ENCODE measurements around the gene PSMD1.

Gene PSMD1

DNA sequence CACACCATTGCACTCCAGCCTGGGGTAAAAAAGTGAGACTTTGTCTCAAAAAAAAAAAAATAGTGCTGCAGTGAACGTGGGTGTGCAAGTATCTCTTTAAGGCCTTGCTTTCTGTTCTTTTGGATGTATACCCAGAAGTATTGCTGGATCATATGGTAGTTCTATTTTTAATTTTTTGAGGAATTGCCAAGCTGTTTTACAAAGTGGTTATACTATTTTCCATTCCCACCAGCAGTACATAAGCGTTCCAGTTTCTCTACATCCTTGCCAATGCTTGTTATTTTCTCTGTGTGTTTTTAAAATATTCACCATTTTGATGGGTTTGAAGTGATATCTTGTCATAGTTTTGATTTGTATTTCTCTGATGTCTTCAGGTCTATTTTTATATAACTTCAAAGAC is 154.8 kb downstream of the PSMD1 start:
- no peak for DNase-seq (ENCODE audit: low read depth)

DNA sequence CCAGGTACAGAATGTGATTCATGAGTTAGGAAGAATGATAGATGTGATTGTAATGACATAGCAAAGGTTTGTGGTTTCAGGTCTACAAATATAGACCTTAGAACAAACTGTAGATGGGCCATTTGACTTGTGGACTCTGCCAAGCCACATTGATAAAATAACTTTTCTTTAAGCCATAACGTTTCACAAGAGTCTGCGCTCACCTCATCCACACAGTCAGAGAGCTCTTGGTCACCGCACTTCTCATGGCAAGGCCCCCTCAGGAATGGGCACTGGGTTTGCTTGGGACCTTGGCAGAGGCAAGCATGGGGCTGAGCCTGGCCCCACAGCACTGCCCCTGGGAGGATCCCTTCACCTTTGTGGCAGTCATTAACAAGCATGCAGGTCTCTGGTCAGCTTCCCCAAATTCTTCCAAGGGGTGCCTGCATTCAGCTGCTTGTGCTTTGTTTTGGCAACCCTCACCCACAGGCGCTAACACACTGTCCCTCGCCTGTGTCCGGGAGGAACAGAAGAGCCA is 155.7 kb downstream of the PSMD1 start:
- DNase-seq (ENCODE audit: low read depth): no peak

DNA sequence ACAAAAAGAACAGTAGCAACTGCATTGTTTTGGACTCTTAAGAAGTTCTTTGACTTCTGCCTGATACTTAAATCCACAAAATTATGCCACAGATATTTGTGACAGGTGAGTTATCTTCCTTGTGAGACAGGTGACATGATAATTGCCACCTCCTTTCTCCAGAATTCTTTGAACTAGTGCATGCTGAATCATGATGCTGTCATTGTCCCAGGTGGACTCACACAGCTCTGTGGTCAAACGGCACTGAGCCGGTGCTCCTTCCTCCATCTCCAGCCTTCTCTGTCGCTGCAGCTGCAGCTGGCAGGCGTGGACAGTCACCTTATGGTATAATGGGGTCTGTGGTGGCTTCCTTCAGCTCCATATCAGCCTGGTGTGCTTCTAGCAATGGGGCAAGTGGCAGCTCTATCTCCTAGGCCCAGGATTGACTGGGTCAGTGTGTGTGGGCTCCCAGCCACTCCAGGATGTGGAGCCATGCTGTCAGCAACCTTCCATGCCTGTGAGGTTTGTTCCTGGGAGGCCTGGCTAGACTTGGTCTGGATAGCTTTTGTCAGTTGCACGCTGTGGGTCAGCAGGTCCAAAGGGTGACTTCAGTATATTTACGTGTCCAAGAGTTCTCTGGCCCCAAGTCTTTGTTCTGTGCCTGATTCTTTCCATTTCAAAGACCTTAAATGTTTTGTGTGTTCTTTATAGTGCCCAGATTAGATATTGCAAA is 157.4 kb downstream of the PSMD1 start:
- no peak for DNase-seq (ENCODE audit: low read depth)

DNA sequence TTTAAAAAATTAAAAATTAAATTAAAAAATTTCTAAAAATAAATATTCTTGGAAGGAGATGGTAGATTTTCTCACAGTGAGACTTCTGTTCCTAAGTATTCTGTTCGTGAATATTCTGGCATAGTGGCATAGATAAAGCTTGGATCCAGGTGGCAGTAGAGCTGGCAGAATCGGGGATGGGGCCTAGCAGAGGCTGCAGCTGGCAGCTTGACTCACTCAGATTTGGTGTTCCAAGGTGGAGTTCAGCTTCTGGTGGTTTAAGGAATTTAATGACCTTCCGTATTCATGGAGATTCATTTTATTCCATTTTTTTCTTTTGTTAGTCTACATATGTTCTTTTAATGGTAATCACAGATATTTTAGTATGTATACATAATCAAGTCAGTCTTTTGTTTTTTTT is 161.7 kb downstream of the PSMD1 start:
- DNase-seq (ENCODE audit: low read depth): no peak

GRCh38 chr2:231219289-231219688 is 162.6 kb downstream of the PSMD1 start:
- no peak for DNase-seq (ENCODE audit: low read depth)

GRCh38 chr2:231221761-231222160 is 165.1 kb downstream of the PSMD1 start:
- DNase-seq (ENCODE audit: low read depth): no peak

Measured in stimulated activated CD8-positive, alpha-beta memory T cell treated with anti-CD3 and anti-CD28 coated beads, Interleukin-4, amount 100 ng/mL, for 24 hours (primary cell).